ENCODE data around the gene TBL2.

GRCh38 chr7:73547841-73548240, 30.5 kb downstream of the TBL2 start:
- TF ChIP-seq CTCF (IDR thresholded peaks at IDR 0.05) = no peak
- TF ChIP-seq POLR2A (IDR thresholded peaks at IDR 0.05) = no peak
